ENCODE data around the gene MAVS. TPM values are rescaled to one million over a fixed set of nuclear protein-coding genes. Genes with fewer than 3 reads are reported as not detected.

Gene MAVS
- total RNA-seq, 1 donor from 2014 or later: 14.6 TPM

- H3K36me3 ChIP-seq (ENCODE audit: control insufficient read depth in 3 of 3, insufficient read depth in 3 of 3, low read length in 3 of 3): no peaks in the 10 kb centered on the region
- peaks cover 23 to 31% (median 29%) of the 10 kb centered on the region in 3 donors for H3K4me1 ChIP-seq (ENCODE audit: control insufficient read depth in 3 of 3, insufficient read depth in 3 of 3, low read length in 3 of 3)
- H3K4me3 ChIP-seq (ENCODE audit: low read length in 3 of 3): no peak overlapping the region
- no peak overlapping the region for H3K27ac ChIP-seq (ENCODE audit: low read depth, low read length)
- no peak overlapping the region for H3K9ac ChIP-seq (ENCODE audit: low read depth in 1 of 3, low read length in 3 of 3)
- H3K27me3 ChIP-seq (ENCODE audit: control insufficient read depth in 3 of 3, insufficient read depth in 3 of 3, low read length in 3 of 3): no peaks in the 10 kb centered on the region
- H3K9me3 ChIP-seq (ENCODE audit: control insufficient read depth in 3 of 3, low read length in 3 of 3): no peaks in the 10 kb centered on the region
These were observed 32.6 kb upstream of the MAVS start for GRCh38 chr20:3813848-3814581.

GRCh38 chr20:3814928-3815495, 31.6 kb upstream of the MAVS start:
- no peaks in the 10 kb centered on the region for H3K36me3 ChIP-seq (ENCODE audit: control insufficient read depth in 3 of 3, insufficient read depth in 3 of 3, low read length in 3 of 3)
- H3K27me3 ChIP-seq (ENCODE audit: control insufficient read depth in 3 of 3, insufficient read depth in 3 of 3, low read length in 3 of 3): no peaks in the 10 kb centered on the region
- H3K9me3 ChIP-seq (ENCODE audit: control insufficient read depth in 3 of 3, low read length in 3 of 3): no peaks in the 10 kb centered on the region
- no peak overlapping the region for H3K27ac ChIP-seq (ENCODE audit: low read depth, low read length)
- H3K9ac ChIP-seq (ENCODE audit: low read depth in 1 of 3, low read length in 3 of 3): no peak overlapping the region
- H3K4me1 ChIP-seq (ENCODE audit: control insufficient read depth in 3 of 3, insufficient read depth in 3 of 3, low read length in 3 of 3): peaks cover 32 to 37% (median 36%) of the 10 kb centered on the region in 3 donors
- no peak overlapping the region for H3K4me3 ChIP-seq (ENCODE audit: low read length in 3 of 3)

DNA sequence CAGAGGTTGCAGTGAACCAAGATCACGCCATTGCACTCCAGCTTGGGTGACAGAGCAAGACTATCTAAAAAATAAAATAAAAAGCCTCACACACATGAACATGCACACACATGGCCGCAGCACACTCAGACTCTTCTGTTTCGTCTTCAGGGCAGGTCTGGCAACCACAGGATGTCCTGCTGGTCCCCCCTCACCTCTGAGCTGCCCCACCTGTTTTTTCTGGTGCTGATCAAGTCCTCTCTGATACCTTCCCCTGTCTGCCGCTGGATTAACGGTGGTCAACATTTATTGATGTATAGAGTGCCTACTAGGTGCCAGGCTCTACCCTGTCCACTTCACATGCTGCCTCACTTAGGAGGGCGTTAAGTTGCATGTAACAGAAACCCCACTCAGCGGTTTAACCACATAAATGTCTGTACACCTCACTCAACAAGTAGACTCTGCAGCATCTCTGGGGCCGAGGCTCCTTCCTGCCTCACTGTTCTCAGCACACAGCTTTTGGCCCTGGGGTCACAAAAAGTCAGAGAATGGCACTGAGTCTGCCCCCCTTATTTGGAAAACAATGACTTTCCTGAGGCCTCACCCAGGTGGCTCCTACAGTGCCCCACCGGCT, 30.8 kb upstream of the MAVS start:
- Histone ChIP-seq H3K4me3 (ENCODE audit: low read length in 3 of 3) (no peak overlapping the region), H3K9ac (ENCODE audit: low read depth in 1 of 3, low read length in 3 of 3) (no peak overlapping the region), H3K36me3 (ENCODE audit: control insufficient read depth in 3 of 3, insufficient read depth in 3 of 3, low read length in 3 of 3) (no peaks in the 10 kb centered on the region), H3K9me3 (ENCODE audit: control insufficient read depth in 3 of 3, low read length in 3 of 3) (no peaks in the 10 kb centered on the region), H3K27me3 (ENCODE audit: control insufficient read depth in 3 of 3, insufficient read depth in 3 of 3, low read length in 3 of 3) (no peaks in the 10 kb centered on the region), H3K27ac (ENCODE audit: low read depth, low read length) (no peak overlapping the region), H3K4me1 (ENCODE audit: control insufficient read depth in 3 of 3, insufficient read depth in 3 of 3, low read length in 3 of 3) (peaks cover 32 to 34% (median 34%) of the 10 kb centered on the region in 3 donors)

- Histone ChIP-seq H3K9ac (ENCODE audit: low read depth in 1 of 3, low read length in 3 of 3) (peak overlapping the region in 2 of 3 donors; percentile 15 to 62), H3K9me3 (ENCODE audit: control insufficient read depth in 3 of 3, low read length in 3 of 3) (peaks cover 0 to 3% (median 0%) of the 10 kb centered on the region in 3 donors), H3K27me3 (ENCODE audit: control insufficient read depth in 3 of 3, insufficient read depth in 3 of 3, low read length in 3 of 3) (no peaks in the 10 kb centered on the region), H3K27ac (ENCODE audit: low read depth, low read length) (peak overlapping the region; percentile 45), H3K4me3 (ENCODE audit: low read length in 3 of 3) (no peak overlapping the region), H3K4me1 (ENCODE audit: control insufficient read depth in 3 of 3, insufficient read depth in 3 of 3, low read length in 3 of 3) (peaks cover 18 to 25% (median 23%) of the 10 kb centered on the region in 3 donors), H3K36me3 (ENCODE audit: control insufficient read depth in 3 of 3, insufficient read depth in 3 of 3, low read length in 3 of 3) (peaks cover 14 to 15% (median 14%) of the 10 kb centered on the region in 3 donors)
These were observed 28.2 kb upstream of the MAVS start for GRCh38 chr20:3818155-3819151.

DNA sequence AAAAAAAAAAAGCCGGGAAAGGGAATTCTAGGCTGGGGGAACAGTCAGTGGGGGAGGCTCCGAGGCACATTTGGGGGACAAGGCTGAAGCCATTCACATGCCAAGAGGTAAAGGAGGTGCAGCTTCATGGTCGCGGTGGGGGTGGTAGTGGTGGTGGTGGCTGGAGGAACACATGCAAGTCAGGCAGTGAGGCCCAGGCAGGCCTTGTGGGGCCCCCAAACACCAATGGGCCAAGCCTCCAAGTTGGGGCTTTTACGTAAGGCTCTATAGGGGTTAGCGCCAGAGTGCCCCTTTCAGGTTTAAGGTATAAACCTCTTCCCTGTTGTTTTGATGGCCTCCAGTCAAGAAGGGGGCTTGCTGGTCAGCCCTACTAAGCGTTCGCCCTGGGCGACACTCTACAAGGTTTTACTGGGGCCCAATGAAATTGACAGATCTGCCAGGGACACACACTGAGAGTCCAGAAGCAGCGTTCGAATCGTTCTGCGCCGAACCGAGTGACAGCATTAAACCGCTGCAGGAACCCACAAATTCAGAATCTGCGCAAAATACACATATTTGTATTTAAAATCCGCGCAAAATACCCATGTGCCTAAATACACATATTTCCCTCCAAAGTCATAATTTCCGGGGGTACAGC, 27.1 kb upstream of the MAVS start:
- peaks cover 24 to 25% (median 25%) of the 10 kb centered on the region in 3 donors for H3K36me3 ChIP-seq (ENCODE audit: control insufficient read depth in 3 of 3, insufficient read depth in 3 of 3, low read length in 3 of 3)
- H3K4me1 ChIP-seq (ENCODE audit: control insufficient read depth in 3 of 3, insufficient read depth in 3 of 3, low read length in 3 of 3): peaks cover 18 to 25% (median 23%) of the 10 kb centered on the region in 3 donors
- peak overlapping the region; percentile 65 to 93 (median 88) for H3K4me3 ChIP-seq (ENCODE audit: low read length in 3 of 3)
- H3K9me3 ChIP-seq (ENCODE audit: control insufficient read depth in 3 of 3, low read length in 3 of 3): peaks cover 0 to 3% (median 0%) of the 10 kb centered on the region in 3 donors
- peak overlapping the region; percentile 99 for H3K27ac ChIP-seq (ENCODE audit: low read depth, low read length)
- H3K9ac ChIP-seq (ENCODE audit: low read depth in 1 of 3, low read length in 3 of 3): peak overlapping the region; percentile 91 to 99 (median 94)
- no peaks in the 10 kb centered on the region for H3K27me3 ChIP-seq (ENCODE audit: control insufficient read depth in 3 of 3, insufficient read depth in 3 of 3, low read length in 3 of 3)

DNA sequence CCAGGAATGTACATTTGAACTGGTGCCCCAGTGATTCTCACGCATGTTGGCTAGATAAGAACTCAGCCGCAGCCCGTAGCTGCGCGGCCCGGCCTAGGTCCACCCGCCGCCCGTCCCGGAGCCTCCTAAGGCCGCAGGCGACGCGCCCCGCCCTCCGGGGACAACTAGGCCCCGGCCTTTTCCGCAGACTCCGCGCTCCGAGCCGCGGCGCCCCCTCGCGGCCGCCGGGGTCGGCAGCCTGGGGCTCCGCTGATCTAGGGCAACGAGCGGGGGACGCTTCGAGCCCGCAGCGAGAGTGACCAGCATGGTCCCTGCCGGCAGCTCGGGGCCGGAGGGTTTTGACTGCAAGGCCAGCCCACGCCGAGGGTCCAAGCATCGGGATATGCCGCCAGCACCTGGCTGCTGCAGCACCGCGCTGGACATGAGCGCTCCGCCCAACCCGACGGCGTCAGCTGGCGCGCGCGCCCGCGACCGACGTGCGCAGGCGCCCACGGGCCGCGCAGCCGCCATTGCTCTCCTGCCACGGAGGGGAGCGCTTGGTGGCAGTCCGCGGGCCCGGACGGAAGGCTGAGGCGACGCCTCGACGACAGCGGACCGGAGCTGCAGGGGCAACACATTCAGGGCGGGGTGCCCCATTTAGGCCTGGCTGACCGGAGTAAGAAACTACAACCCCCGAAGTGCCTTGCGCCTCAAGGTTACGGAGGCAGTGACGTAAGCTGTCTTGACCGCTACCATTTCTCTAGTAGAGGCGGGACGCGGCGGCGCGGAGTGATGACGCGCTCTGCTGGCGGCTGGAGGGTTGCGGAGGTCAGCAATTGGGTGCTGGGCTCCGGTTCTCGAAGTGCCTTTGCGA, 26.4 kb upstream of the MAVS start, which contains the start of gene AP5S1:
Gene AP5S1, plus strand, starts transcription at position 500 of the 853 bp plus-strand sequence. CDS start 1,571 bp downstream, outside the sequence.
- peaks cover 29 to 32% (median 30%) of the 10 kb centered on the region in 3 donors for H3K36me3 ChIP-seq (ENCODE audit: control insufficient read depth in 3 of 3, insufficient read depth in 3 of 3, low read length in 3 of 3)
- peaks cover 0 to 3% (median 0%) of the 10 kb centered on the region in 3 donors for H3K9me3 ChIP-seq (ENCODE audit: control insufficient read depth in 3 of 3, low read length in 3 of 3)
- peak within 1 kb of the TSS; percentile 99 for H3K27ac ChIP-seq (ENCODE audit: low read depth, low read length)
- H3K27me3 ChIP-seq (ENCODE audit: control insufficient read depth in 3 of 3, insufficient read depth in 3 of 3, low read length in 3 of 3): no peaks in the 10 kb centered on the region
- peaks cover 18 to 25% (median 23%) of the 10 kb centered on the region in 3 donors for H3K4me1 ChIP-seq (ENCODE audit: control insufficient read depth in 3 of 3, insufficient read depth in 3 of 3, low read length in 3 of 3)
- H3K4me3 ChIP-seq (ENCODE audit: low read length in 3 of 3): peak within 1 kb of the TSS; percentile 80 to 93 (median 88)
- peak within 1 kb of the TSS; percentile 91 to 99 (median 94) for H3K9ac ChIP-seq (ENCODE audit: low read depth in 1 of 3, low read length in 3 of 3)

DNA sequence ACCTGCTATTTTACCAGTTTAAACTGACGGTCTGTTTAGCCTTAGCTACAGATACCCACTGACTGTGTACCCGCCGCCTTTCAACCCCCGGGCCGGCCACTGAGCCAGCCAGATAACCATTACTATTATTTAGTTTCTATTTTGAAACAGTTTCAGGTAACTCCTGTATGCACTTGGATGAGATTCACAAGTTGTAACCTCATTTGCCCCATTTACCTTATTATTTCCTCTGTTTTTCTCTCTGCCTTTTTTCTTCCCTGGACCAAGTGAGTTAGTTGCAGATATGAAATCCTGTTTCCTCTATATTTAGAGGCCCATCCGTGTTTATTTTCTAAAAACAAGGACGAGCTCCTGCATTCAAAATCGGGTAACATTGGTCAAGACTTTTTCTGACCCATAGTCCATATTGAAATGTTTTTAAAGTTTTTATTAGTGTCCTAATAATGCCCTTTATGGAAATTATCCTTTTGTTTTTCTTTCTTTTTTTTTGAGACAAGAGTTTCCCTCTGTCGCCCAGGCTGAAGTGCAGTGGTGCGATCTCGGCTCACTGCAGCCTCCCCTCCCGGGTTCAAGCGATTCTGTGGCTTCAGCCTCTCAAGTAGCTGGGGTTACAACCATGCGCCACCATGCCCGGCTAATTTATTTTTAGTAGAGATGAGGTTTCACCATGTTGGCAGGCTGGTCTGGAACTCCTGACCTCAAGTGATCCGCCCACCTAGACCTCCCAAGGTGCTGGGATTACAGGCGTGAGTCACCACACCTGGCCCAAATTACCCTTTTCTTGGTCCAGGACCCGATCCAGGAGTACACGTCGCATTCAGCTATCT, 25.5 kb upstream of the MAVS start:
- peak overlapping the region; percentile 99 for H3K27ac ChIP-seq (ENCODE audit: low read depth, low read length)
- H3K4me3 ChIP-seq (ENCODE audit: low read length in 3 of 3): peak overlapping the region; percentile 80 to 93 (median 88)
- peak overlapping the region; percentile 91 to 99 (median 94) for H3K9ac ChIP-seq (ENCODE audit: low read depth in 1 of 3, low read length in 3 of 3)
- H3K36me3 ChIP-seq (ENCODE audit: control insufficient read depth in 3 of 3, insufficient read depth in 3 of 3, low read length in 3 of 3): peaks cover 33 to 38% (median 35%) of the 10 kb centered on the region in 3 donors
- peaks cover 0 to 3% (median 0%) of the 10 kb centered on the region in 3 donors for H3K9me3 ChIP-seq (ENCODE audit: control insufficient read depth in 3 of 3, low read length in 3 of 3)
- H3K27me3 ChIP-seq (ENCODE audit: control insufficient read depth in 3 of 3, insufficient read depth in 3 of 3, low read length in 3 of 3): no peaks in the 10 kb centered on the region
- peaks cover 18 to 25% (median 23%) of the 10 kb centered on the region in 3 donors for H3K4me1 ChIP-seq (ENCODE audit: control insufficient read depth in 3 of 3, insufficient read depth in 3 of 3, low read length in 3 of 3)

GRCh38 chr20:3821996-3822395, 24.6 kb upstream of the MAVS start:
- Histone ChIP-seq H3K9me3 (ENCODE audit: control insufficient read depth in 3 of 3, low read length in 3 of 3) (peaks cover 0 to 3% (median 0%) of the 10 kb centered on the region in 3 donors), H3K27me3 (ENCODE audit: control insufficient read depth in 3 of 3, insufficient read depth in 3 of 3, low read length in 3 of 3) (no peaks in the 10 kb centered on the region), H3K4me3 (ENCODE audit: low read length in 3 of 3) (no peak overlapping the region), H3K27ac (ENCODE audit: low read depth, low read length) (peak overlapping the region; percentile 99), H3K9ac (ENCODE audit: low read depth in 1 of 3, low read length in 3 of 3) (no peak overlapping the region), H3K4me1 (ENCODE audit: control insufficient read depth in 3 of 3, insufficient read depth in 3 of 3, low read length in 3 of 3) (peaks cover 18 to 28% (median 25%) of the 10 kb centered on the region in 3 donors), H3K36me3 (ENCODE audit: control insufficient read depth in 3 of 3, insufficient read depth in 3 of 3, low read length in 3 of 3) (peaks cover 37 to 47% (median 44%) of the 10 kb centered on the region in 3 donors)

Data from skeletal muscle tissue (tissue), 4 donors.